ENCODE data around the gene EDNRB.
"Not testable (repeated sequence)": the region's sequence is repeated elsewhere in the genome, so short reads cannot be mapped to it uniquely, and the experiment has no call there.

The EDNRB gene

DNA sequence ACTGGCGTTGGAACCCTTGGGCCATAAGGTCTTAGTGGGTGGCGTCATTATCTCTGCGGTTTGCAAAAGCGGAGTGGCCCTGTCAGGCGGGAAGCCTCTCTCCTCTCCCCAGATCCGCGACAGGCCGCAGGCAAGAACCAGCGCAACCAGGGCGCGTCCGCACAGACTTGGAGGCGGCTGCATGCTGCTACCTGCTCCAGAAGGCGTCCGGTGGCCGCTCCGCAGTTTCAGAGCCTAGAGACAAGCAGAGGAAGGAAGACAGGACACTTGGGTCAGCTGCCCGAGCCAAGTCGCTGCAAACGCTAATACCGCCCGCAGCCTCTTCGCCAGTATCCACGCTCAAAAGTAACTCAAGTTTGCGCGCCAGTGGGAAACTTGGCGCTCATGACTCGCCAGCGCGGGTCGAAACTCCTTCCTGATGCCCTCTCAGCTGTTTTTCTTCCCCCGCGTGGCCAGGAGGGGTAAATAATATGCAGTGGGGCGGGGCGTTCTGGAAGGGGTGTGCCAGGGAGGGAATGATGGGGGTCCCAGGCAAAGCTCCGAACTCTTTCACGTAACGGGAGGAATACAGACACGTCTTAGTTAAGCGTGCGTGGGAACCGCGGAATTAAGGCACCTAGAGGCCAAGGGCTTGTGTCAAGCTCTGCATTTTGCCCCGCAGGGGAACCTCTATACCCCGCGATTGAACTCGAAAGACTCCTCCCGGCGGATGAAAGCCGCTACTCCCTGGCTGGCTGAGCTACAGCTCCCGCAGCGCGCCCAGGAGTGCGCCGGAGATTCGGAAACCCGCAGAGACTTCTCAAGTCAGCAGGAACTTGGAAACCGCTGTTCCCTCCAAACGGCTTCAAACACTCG lies at the start of gene EDNRB:
Gene EDNRB (minus strand): TSS at position 441 of the 855 bp plus-strand sequence. CDS start 258 bp downstream, at position 183.
- peak in 42 of 56 donors; percentile 2 to 67 (median 34) for DNase-seq

DNA sequence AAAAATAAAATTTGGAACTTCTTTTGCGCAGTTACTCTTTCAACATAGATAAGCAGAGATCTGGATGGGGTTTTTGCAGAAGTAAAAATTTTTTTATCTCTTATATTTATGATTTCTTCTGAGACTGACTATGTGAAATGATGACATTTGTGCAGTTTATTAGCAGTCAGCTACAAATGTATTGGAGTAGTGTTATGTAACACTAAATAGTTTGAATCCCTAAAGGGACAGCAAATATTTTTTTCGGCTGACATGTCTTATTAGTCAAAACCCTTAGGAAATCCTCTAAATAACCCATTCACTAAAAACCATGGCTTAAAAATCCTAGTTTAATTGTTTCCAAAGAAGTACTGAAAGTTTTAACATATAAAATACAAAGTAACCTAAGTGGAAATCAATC lies 48.0 kb upstream of the EDNRB start:
- no peak for DNase-seq

DNA sequence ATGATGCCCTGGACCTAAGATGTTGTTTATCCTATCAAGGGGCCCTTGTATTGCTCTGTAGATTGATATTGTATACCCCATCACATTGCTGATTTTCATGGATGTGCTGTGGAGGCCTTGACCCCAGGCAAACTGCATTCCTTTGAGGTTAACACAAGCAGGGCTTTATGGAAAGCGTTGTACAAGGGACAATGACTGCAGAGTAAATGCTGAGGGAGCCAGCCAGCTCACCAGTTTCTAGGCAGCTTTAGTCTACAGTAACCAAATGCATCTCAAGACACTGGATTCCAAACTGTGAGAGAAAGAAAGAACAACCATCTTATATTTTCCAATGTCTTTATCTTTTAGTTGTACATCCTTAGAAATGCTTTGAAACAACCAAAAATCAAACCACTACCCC lies 34.1 kb upstream of the EDNRB start:
- no peak for DNase-seq

DNA sequence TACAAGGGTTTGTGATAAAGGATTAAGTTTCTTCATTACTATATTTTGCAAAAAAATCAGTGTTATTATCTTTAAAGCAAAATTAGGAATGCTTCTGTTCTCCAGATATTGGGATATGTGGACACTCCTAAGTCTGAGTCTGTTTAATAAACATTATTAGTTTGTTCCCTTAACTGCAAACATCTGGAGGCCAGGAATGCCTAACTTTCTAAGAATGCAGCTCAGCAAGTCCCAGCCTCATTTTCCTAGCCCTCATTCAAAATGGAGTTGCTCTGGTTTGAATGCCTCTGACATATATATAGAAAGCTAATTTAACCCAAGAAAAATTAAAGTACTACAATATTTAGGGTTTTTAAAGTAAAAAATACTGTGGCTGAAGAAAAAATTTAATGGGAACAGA lies 33.6 kb upstream of the EDNRB start:
- DNase-seq, result no peak

DNA sequence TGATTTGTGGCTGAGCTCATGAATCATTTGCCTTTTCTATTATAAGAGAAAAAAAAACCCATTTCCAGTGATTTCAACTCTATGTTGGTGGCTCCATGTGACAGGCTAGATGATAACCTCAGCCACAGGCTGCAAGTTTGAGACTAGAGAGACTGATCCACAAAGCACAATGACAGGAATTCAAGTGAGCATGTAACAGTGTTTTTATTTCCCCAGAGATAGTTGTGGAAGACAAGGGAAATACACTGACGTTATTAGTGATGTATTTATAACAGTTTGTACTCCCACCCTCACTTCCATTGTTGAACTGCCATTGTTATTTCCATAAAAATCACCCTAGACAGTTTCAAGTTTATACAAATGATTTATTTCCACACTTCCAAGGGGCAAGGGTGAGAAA lies 27.9 kb upstream of the EDNRB start:
- no peak for DNase-seq

DNA sequence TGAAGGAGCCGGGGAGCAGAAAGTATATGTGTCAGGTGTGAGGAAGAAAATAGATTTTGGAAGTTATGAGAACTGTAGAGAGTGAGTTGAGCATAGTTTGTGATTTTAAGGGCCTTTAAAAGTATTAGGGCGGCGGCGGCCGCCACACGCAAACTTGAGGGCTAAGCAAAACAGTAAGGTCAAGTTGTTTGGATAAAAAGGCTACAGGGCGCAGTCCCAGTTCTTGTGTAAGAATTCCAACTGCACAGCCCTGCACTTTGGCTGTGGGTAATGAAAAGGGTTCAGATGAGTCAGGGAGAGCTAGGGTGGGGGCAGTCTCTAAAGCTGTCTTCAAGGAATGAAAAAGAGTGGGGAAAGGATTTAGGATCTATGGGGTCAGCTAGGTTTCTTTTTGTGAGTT lies 16.4 kb upstream of the EDNRB start:
- DNase-seq, result not testable (repeated sequence)

DNA sequence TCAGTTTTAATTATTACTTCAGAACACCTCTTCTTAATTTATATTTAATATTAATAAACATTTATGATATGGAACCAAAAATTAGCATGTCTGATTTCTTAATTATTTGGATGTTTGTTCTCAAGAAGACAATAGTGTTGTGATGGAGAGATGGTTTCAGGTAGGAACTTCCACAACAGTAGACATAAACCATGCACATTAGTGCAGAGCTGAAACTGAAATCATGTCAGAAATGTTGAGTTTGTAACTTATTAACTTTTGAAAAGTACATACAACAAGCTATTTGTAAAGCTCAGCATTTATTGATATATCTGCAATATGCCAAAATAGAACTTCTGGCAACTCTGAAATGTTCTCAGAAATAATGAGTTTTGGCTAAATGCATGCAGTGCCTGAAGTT lies 11.8 kb upstream of the EDNRB start:
- DNase-seq, result no peak

DNA sequence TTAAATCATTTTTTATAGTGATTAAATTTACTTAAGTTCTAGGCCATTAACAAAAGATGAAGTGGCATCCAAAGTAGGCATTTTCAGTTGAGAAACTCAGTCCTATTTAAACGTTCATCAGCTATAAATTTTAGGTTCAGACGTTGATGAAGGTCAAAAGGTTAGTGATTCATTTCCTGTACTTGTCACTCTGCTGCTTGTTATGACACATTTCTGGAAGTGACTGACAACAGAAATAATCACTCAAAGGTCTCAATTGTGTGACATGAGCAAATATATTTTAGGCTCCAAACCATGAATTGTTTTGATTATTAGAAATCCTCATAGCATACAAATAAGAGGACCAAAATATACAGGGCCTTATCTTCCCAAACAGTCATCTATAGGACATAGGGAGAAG lies 10.3 kb upstream of the EDNRB start:
- no peak for DNase-seq

DNA sequence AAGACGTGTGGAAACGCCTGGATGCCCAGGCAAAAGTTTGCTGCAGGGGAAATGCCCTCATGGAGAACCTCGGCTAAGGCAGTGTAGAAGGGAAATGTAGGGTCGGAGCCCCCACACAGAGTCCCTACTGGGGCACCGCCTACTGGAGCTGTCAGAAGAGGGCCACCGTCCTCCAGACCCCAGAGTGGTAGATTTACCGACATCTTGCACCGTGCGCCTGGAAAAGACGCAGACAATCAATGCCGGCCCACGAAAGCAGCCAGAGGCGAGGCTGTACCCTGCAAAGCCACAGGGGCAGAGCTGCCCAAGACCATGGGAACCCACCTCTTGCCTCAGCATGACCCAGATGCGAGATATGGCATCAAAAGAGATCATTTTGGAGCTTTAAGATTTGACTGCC lies 7.0 kb upstream of the EDNRB start:
- no peak for DNase-seq

DNA sequence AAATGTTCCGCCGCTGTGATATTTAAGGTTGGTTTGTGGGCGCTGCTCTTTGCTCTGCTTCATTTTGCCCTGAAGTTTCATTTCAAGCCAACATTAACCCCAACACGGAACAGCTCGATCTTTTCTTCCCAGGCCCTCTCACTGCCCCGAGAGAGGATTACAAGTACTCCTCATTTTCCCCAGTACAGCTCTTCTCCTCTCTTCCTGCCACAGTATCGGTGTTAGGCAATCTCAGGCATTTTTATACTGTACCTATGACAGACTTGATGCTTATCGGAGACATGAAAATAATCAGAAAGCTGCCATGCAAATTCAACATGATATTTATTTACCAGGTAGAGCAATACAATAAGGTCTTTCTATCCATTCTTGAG lies 1.3 kb upstream of the EDNRB start:
- DNase-seq, result peak in 2 of 56 donors; percentile 26 to 61

DNA sequence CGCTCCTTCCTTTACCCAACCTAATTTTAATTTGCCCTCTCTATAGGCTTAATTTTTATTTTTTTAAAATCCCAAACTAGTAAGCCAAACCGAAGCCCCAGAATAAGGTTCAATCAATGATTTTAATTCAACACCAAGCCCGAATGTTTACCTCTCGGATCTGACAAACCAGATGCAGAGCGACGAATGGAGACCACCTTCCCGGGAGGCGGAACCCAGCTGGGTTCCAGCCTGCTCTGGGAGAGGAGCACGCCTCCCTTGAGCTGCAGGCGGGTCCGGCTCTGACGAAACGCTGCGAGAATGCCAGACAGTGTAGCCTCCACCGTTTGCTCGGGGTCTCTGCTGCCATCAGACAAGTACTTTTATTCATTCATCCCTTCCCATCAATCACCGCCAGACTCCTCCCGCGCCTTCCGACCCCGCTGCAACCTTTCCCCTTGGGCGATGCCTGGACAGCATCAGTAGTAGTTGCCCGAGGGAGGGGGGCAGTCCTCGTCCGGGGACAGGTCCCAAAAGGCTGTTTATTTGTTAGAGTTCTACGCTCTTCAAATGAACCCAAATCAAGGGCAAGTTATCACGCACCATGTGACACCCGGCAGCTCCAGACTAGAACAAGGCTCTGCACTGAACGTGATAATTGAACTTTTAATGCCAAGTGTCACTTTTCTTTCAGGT lies 752 bp upstream of the EDNRB start:
- peak in 42 of 56 donors; percentile 1 to 61 (median 25) for DNase-seq

DNA sequence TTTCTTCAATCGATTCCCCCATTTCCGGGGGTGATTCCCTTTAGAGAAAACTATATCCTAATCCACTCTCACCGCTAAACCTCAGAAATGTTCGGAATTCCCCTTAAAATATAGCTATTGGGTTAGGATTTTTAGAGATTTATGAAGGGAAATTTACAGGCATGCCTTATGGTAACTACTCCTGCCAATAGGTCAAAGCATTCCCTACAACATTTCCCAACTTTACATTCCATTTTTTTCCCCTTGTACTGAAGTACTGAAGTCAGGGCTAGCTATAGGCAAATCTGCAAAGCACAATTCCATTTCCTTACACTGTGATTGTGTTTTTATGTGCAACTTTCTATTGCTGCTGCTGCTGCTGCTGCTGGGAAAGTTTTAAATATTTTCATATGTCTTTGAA lies 2.1 kb downstream of the EDNRB start:
- DNase-seq, result no peak

DNA sequence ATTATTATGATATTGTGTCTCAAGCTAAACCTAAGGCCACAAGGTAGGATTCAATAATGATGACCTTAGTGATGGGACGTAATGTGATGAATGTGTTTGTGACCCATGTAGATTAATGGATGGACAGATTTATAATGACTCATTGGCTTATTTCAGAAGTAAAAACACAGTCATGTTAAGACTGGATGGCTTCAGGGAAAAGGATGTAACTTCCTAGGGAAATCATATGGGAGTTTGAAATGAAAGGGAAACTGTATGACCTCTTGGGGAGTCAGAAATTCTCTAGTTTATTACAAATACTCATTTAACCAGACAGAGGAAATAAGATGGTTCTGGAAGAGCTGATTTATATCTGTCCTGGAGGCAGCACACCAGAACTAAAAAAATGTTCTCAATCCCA lies 2.9 kb downstream of the EDNRB start:
- no peak for DNase-seq

DNA sequence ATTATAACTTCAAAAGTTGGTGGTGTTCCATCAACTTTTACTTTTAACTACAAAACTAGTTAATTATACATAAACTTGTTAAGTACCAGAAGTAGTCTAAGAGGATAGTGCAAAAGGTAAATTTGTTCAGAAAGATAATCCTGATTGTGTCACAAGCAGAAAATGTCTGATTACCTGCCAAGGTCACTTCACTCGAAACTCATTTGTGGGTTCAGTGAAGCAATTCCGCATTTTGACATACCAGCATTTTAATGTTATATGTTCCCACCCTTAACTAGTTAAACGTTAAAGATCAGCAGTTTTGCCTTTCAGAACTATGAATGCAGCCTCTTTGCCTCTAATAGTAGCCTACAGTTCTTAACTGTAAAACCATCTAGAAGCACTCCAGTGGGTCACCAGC lies 5.6 kb downstream of the EDNRB start:
- no peak for DNase-seq

DNA sequence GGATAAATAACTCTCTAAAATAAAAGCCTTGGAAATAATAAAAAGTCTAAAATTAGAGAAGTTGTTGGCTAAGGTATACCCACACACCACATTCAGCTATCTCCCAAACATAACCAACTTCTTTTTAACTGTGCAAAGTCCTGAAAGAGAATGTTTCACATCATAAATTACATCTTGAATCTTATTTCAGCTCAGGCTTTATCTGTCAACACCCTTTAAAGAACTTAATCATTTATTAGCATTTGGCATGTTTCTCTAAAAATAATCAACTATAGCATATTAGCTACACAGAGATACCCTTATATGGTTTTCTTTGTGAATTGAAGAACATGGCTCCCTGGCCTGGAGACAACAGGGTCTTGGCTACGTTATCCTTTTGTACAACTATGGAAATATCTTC lies 6.9 kb downstream of the EDNRB start:
- no peak for DNase-seq

DNA sequence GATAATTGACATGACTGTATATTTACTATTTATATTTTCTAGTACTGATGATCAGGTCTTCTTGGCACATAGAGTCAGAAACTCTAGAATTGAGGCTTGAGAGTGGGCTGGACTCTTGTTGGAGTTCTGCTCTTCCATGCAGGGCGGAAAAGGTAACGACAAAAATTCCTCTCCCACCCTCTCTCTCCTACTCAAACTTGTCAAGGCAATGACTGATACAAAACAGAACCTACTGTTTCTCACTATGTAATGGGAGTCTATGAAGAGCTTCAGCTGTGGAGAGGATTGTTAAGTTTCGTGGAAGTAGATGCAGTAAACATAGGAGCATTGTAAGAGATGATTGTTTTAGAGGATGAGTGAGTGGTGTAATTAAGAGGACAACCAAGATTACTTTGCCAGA lies 8.8 kb downstream of the EDNRB start:
- no peak for DNase-seq

DNA sequence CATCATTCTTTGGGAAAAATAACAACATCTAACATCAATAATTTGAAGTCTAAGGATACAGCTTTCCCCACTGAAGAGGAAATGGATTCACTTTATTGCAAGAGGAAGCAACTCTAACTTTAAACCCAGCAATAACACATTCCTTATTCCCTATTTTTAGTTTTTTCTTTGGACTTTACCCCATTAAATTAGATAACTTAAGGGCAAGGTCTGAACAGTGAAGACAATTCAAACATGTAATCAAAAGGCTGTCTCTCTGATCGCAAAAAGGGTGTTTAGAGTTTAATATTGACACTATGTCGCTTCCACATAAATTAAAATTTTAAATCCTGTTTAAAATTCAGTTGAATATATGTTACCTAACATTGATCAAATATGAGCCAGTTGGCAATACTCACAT lies 10.1 kb downstream of the EDNRB start:
- no peak for DNase-seq

DNA sequence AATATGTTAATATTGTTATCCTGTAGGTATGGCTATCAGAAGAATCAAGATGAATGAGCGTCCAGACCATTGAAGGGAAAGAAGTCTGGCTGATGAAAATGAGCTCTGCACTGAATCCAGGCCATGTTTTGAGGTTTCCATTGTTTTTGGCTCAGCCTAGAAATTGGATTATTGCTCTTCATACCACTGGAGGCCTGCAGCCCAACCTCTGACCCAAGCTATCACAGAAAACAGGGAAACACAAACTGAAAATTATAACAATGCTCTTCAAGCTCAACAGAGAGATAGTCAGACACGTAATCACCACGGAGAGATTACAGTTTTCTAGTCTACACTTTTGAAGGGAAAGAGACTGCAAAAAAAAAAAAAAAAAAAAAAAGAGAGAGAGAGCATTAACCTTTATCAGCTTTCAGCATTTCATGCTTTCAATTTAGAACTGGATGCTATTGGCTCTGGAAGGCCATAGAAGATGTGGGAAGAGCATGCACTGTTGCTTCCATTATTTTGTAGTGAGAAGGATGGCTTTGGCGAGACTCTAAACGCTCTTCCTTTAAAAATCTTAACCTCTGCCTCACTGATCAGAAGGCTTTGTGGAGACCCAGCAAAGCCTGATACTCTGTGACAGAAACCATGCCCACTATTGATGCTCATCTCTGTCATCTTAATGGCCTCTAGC lies 10.8 kb downstream of the EDNRB start:
- no peak for DNase-seq

DNA sequence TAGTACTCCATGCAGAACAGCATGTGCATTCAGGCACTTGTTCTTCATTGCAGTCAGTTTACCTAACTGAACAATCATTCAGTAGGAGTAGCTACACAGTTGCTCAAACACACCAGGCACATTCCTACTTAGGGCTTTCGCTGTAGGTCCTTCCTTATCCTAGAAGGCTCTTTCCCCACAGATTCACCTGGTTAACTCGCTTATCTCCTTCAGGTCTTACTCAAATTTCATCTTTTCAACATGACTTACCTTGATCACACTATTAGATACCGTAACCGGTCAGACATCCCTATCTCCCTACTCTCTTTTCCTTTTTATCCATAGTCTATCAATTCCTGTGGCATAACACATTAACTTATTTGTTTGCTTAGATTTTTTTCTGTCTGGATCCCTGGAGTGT lies 14.6 kb downstream of the EDNRB start:
- DNase-seq, result no peak

DNA sequence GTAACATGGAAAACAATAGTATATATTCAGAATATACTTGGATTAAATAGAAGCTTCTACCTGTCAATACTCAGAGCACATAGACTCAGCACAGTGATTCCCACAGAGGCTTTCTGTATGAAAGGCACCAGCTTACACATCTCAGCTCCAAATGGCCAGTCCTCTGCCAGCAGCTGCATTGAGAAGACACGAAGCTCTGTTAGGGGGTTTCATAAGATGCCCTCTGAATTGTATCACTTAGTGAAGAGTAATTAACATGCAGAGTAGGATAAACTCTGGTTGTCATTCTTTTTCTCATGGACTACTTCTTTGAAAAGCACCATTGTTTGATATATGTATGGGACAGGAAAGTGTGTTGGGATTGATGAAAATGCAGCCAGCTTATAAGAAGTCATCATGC lies 15.2 kb downstream of the EDNRB start:
- DNase-seq, result no peak

DNA sequence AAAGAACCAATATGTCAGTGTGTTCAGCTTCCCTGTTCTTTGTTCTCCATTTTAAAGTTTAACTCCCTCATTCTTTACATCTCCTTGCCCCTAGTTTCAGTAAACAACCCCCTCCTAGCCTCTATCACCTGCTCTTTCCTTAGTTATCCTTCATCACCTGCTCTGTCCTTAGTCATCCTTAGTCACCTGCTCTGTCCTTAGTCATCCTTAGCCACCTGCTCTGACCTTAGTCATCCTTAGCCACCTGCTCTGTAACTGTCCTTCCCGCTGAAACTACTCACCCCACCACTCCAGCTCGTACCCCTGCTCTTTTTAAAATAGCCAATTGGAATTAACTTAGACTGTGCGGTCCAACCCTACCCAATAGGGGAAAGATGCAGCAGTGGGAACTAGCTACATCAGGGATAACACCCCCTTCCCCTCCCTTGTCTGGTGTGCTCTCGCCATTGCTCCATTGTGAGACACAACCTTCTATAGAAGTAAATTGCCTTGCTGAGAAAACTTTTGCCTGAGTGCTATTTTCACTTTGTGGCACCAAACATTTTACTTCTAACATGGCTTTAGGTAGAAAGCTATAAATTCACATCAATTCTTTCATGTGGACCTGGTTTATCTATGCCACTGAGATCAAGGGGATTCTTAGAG lies 16.2 kb downstream of the EDNRB start:
- DNase-seq, result no peak

DNA sequence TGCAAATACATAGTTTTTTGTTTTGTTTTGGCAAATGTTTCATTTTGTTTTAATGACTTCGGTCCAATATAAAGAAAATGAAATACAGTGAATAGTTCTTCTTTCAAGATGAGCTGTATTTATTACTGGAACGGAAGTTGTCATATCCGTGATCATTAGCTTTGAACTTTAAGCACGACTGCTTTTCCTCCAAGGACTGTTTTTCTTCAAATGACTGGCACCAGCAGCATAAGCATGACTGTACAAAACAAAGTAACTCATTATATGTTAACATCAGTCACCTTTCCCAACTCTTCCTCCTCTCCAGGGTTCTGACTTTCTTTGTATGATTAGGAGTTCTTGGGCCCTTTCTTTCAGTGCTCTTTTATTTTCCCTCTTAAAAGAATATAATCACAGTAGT lies 20.5 kb downstream of the EDNRB start:
- no peak for DNase-seq

Measured in amygdala (tissue), 56 donors.